Astrocyte (in vitro differentiated cells and primary cell): Measurements from ENCODE around the gene KLHDC7A. TPM values are rescaled to one million over a fixed set of nuclear protein-coding genes. Genes with fewer than 3 reads are reported as not detected.

Source experiments
- DNase-seq: peaks from one replicate; pipeline ENCODE4 v3.0.0-alpha.2; 2010; ENCODE audit warnings: low read depth
- FAIRE-seq: peaks from 2 replicates; lab custom pipeline; 2011; peaks lifted over from hg19 to GRCh38; lab: Jason Lieb, UNC
- H2AFZ ChIP-seq: 2 replicates; pipeline ENCODE4 v1.6.0; 2012; ENCODE audit warnings: low read depth, low read length, inconsistent platforms
- H3K27ac ChIP-seq: 2 replicates; pipeline ENCODE4 v1.5.1; 2011; ENCODE audit warnings: low read depth, low read length, inconsistent platforms
- H3K27me3 ChIP-seq: 2 replicates; pipeline ENCODE4 v1.6.0; 2011; ENCODE audit warnings: low read length, inconsistent platforms; ENCODE audit not compliant: insufficient read depth
- H3K36me3 ChIP-seq: 2 replicates; pipeline ENCODE4 v1.5.1; 2011; ENCODE audit warnings: low read length, inconsistent platforms; ENCODE audit not compliant: insufficient read depth
- H3K4me1 ChIP-seq: 2 replicates; pipeline ENCODE4 v1.5.1; 2011; ENCODE audit warnings: low read length, inconsistent platforms; ENCODE audit not compliant: insufficient read depth
- H3K4me2 ChIP-seq: 2 replicates; pipeline ENCODE4 v1.6.0; 2012; ENCODE audit warnings: low read length, inconsistent platforms
- H3K4me3 ChIP-seq: 2 replicates; pipeline ENCODE4 v1.5.1; 2011; ENCODE audit warnings: low read depth, mild to moderate bottlenecking, low read length, inconsistent platforms; ENCODE audit not compliant: insufficient read depth
- H3K79me2 ChIP-seq: 2 replicates; pipeline ENCODE4 v1.6.0; 2012; ENCODE audit warnings: mild to moderate bottlenecking, low read length, inconsistent platforms; ENCODE audit not compliant: insufficient read depth
- H3K9ac ChIP-seq: 2 replicates; pipeline ENCODE4 v1.6.0; 2012; ENCODE audit warnings: mild to moderate bottlenecking, low read length, inconsistent platforms
- H3K9me3 ChIP-seq: 2 replicates; pipeline ENCODE4 v1.5.1; 2012; ENCODE audit warnings: low read depth, mild to moderate bottlenecking, low read length, inconsistent platforms; ENCODE audit not compliant: insufficient read depth
- H4K20me1 ChIP-seq: 2 replicates; pipeline ENCODE4 v1.6.0; 2012; ENCODE audit warnings: low read length, inconsistent platforms; ENCODE audit not compliant: insufficient read depth
- H3K27ac Mint-ChIP-seq: one replicate; pipeline ENCODE4 v1.8.0; 2021; ENCODE audit warnings: mild to moderate bottlenecking, mixed read lengths; ENCODE audit not compliant: unreplicated experiment
- H3K27me3 Mint-ChIP-seq: one replicate; pipeline ENCODE4 v1.8.0; 2021; ENCODE audit warnings: low read depth, mixed read lengths; ENCODE audit not compliant: unreplicated experiment
- H3K36me3 Mint-ChIP-seq: one replicate; pipeline ENCODE4 v1.8.0; 2021; ENCODE audit warnings: low read depth, mixed read lengths; ENCODE audit not compliant: unreplicated experiment
- H3K4me1 Mint-ChIP-seq: one replicate; pipeline ENCODE4 v1.8.0; 2021; ENCODE audit warnings: low read depth, mixed read lengths; ENCODE audit not compliant: unreplicated experiment
- H3K4me3 Mint-ChIP-seq: one replicate; pipeline ENCODE4 v1.8.0; 2021; ENCODE audit warnings: mild to moderate bottlenecking, moderate library complexity, mixed read lengths; ENCODE audit not compliant: unreplicated experiment
- H3K9me3 Mint-ChIP-seq: one replicate; pipeline ENCODE4 v1.8.0; 2021; ENCODE audit warnings: mild to moderate bottlenecking, mixed read lengths; ENCODE audit not compliant: unreplicated experiment
- EZH2 ChIP-seq: IDR thresholded peaks from 2 replicates; pipeline ENCODE4 v1.6.1; 2012; ENCODE audit warnings: mild to moderate bottlenecking, low read length, inconsistent platforms; ENCODE audit not compliant: insufficient read depth
- total RNA-seq: library from RNA; stranded (reverse); gene quantifications from 2 replicates; pipeline ENCODE4 v1.2.1, GENCODE V29; 2021
- TF ChIP-seq, protein P1 (sequence below): IDR thresholded peaks from 2 replicates; pipeline ENCODE4 v1.5.1; 2011; ENCODE audit warnings: low read depth, mild to moderate bottlenecking, inconsistent platforms, low read length, moderate library complexity; ENCODE audit not compliant: insufficient read depth

Gene KLHDC7A
- total RNA-seq, 1 donor from 2014 or later = 0.14 TPM

DNA sequence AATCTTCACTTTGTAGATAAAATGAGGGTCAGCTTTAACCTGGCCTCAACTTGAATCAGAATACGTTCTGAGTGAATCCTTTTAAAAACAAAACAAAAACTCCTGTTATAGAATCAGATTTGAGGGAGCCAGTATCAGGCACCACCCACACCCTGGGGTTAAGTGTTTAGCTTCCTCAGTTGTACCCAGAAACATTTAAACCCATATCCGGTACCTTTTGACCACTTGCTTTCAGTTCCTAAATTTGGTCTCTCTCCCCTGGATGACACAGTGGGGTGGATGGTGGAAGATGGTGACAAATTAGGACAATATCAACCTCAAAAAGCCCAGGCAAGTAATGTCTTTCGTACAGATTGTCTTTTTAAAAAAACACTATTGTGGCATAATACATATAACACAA lies 10.4 kb downstream of the KLHDC7A start:
- FAIRE-seq = no peak
- Mint-ChIP-seq H3K36me3 (no peaks in the 10 kb centered on the region), H3K9me3 (peaks cover 2% of the 10 kb centered on the region), H3K27ac (no peak overlapping the region), H3K27me3 (peaks cover 24% of the 10 kb centered on the region), H3K4me1 (no peaks in the 10 kb centered on the region), H3K4me3 (no peak overlapping the region)
- H3K79me2 ChIP-seq = no peaks in the 10 kb centered on the region
- H3K9ac ChIP-seq = no peak overlapping the region
- no peaks in the 10 kb centered on the region for H3K9me3 ChIP-seq
- H3K4me1 ChIP-seq = no peaks in the 10 kb centered on the region
- no peaks in the 10 kb centered on the region for H3K36me3 ChIP-seq
- TF ChIP-seq, protein P1, sequence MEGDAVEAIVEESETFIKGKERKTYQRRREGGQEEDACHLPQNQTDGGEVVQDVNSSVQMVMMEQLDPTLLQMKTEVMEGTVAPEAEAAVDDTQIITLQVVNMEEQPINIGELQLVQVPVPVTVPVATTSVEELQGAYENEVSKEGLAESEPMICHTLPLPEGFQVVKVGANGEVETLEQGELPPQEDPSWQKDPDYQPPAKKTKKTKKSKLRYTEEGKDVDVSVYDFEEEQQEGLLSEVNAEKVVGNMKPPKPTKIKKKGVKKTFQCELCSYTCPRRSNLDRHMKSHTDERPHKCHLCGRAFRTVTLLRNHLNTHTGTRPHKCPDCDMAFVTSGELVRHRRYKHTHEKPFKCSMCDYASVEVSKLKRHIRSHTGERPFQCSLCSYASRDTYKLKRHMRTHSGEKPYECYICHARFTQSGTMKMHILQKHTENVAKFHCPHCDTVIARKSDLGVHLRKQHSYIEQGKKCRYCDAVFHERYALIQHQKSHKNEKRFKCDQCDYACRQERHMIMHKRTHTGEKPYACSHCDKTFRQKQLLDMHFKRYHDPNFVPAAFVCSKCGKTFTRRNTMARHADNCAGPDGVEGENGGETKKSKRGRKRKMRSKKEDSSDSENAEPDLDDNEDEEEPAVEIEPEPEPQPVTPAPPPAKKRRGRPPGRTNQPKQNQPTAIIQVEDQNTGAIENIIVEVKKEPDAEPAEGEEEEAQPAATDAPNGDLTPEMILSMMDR = no peak
- no peak for TF ChIP-seq EZH2
- H3K27ac ChIP-seq = no peak overlapping the region
- no peak overlapping the region for H3K4me3 ChIP-seq
- no peaks in the 10 kb centered on the region for H4K20me1 ChIP-seq
- no peak overlapping the region for H2AFZ ChIP-seq
- DNase-seq = no peak
- H3K4me2 ChIP-seq = no peak overlapping the region
- no peaks in the 10 kb centered on the region for H3K27me3 ChIP-seq

DNA sequence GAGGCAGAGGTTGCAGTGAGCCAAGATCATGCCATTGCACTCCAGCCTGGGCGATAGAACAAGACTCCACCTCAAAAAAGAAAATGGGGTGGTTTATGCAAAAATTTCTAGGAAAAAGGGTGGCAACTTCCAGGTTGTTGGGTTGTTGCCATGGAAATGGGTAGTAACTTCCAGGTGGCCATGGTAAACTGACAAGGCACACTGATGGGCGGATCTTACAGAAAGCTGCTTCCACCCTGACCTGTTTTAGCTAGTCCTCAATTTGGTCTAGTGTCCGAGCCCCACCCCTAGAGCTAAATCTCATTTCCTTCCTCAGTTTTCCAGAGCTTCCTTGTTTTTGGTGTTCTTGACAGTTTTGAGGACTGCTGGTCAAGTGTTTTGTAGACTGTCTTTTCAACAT lies 13.6 kb downstream of the KLHDC7A start:
- DNase-seq = no peak
- no peaks in the 10 kb centered on the region for H3K4me1 Mint-ChIP-seq
- H3K9me3 Mint-ChIP-seq = peaks cover 4% of the 10 kb centered on the region

DNA sequence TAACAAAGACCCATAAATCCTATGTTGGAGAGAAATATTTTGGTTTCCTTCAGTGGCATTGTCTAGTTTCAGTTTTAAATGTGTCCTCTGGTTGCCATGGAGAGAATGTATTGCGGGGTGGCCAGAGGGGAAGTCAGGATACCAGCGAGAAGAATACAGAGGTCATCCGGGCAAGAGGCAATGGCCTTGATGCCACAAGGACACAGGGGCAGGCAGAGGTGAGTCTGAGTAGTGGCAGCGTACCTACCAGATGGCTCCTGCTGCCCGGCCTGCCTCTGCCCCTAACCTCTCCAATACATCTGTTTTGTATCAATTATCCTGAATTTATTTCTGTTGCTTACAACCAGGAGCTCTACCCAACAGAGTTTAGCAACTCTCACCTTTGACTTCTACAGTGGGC lies 14.9 kb downstream of the KLHDC7A start:
- no peak overlapping the region for H3K4me3 ChIP-seq
- H4K20me1 ChIP-seq = no peaks in the 10 kb centered on the region
- no peak overlapping the region for H3K4me3 Mint-ChIP-seq
- TF ChIP-seq, protein P1 = no peak
- no peak for TF ChIP-seq EZH2
- no peaks in the 10 kb centered on the region for H3K4me1 Mint-ChIP-seq
- no peaks in the 10 kb centered on the region for H3K36me3 Mint-ChIP-seq
- H3K9me3 ChIP-seq = no peaks in the 10 kb centered on the region
- DNase-seq = no peak
- H3K27ac ChIP-seq = no peak overlapping the region
- H3K9ac ChIP-seq = no peak overlapping the region
- H3K36me3 ChIP-seq = no peaks in the 10 kb centered on the region
- H3K27me3 Mint-ChIP-seq = peaks cover 37% of the 10 kb centered on the region
- no peak overlapping the region for H3K4me2 ChIP-seq
- no peak overlapping the region for H3K27ac Mint-ChIP-seq
- no peaks in the 10 kb centered on the region for H3K4me1 ChIP-seq
- no peaks in the 10 kb centered on the region for H3K27me3 ChIP-seq
- no peak overlapping the region for H2AFZ ChIP-seq
- peaks cover 4% of the 10 kb centered on the region for H3K9me3 Mint-ChIP-seq
- no peaks in the 10 kb centered on the region for H3K79me2 ChIP-seq
- FAIRE-seq = no peak

More for the DNA sequence above, 13.6 kb downstream of the KLHDC7A start:
- Histone ChIP-seq H3K79me2 (no peaks in the 10 kb centered on the region), H3K27ac (no peak overlapping the region), H3K4me2 (no peak overlapping the region), H4K20me1 (no peaks in the 10 kb centered on the region), H3K27me3 (no peaks in the 10 kb centered on the region), H3K9me3 (no peaks in the 10 kb centered on the region), H3K9ac (no peak overlapping the region), H3K36me3 (no peaks in the 10 kb centered on the region), H3K4me3 (no peak overlapping the region), H3K4me1 (no peaks in the 10 kb centered on the region), H2AFZ (no peak overlapping the region)
- Mint-ChIP-seq H3K27ac (no peak overlapping the region), H3K27me3 (peaks cover 27% of the 10 kb centered on the region), H3K4me3 (no peak overlapping the region), H3K36me3 (no peaks in the 10 kb centered on the region)
- TF ChIP-seq, protein P1 = no peak
- no peak for TF ChIP-seq EZH2
- no peak for FAIRE-seq
